GM13976 (cell line): ENCODE results near the gene TTBK1.

Experiments
- DNase-seq: peaks from one replicate; pipeline ENCODE4 v3.0.0; 2012; ENCODE audit warnings: low spot score
- CTCF ChIP-seq: IDR thresholded peaks from 2 replicates; pipeline ENCODE4 v1.5.1; 2012; ENCODE audit warnings: borderline replicate concordance, mild to moderate bottlenecking; ENCODE audit not compliant: insufficient read depth; ENCODE audit errors: extremely low read depth, missing control alignments, control extremely low read depth
- in situ Hi-C: fragments of 300-500 bp; cut with MboI; formaldehyde crosslinking; loops from one replicate; pipeline ENCODE4 v1.12.0; 2022; ENCODE audit warnings: low sequenced_read_pairs, mixed read lengths, inconsistent platforms; ENCODE audit not compliant: unreplicated experiment

Gene TTBK1

GRCh38 chr6:43229803-43230620 lies 13.3 kb upstream of the TTBK1 start:
- in situ Hi-C loops, result no loop called here
- no peak for DNase-seq
- TF ChIP-seq CTCF, result no peak

GRCh38 chr6:43231053-43231452 lies 12.2 kb upstream of the TTBK1 start:
- in situ Hi-C loops, result no loop called here
- DNase-seq, result no peak
- no peak for TF ChIP-seq CTCF

- in situ Hi-C loops, result no loop called here
- DNase-seq, result no peak
- TF ChIP-seq CTCF, result no peak
These were observed 11.4 kb upstream of the TTBK1 start for GRCh38 chr6:43231735-43232450.

- in situ Hi-C loops, result no loop called here
- DNase-seq, result no peak
- TF ChIP-seq CTCF, result no peak
These were observed 7.4 kb upstream of the TTBK1 start for GRCh38 chr6:43235841-43236240.

GRCh38 chr6:43239054-43239453 lies 4.2 kb upstream of the TTBK1 start:
- in situ Hi-C loops, result no loop called here

GRCh38 chr6:43240950-43241349 lies 2.3 kb upstream of the TTBK1 start:
- TF ChIP-seq CTCF, result no peak
- in situ Hi-C loops, result no loop called here
- no peak for DNase-seq

More at GRCh38 chr6:43239054-43239453, 4.2 kb upstream of the TTBK1 start:
- DNase-seq, result no peak
- TF ChIP-seq CTCF, result no peak

GRCh38 chr6:43241446-43241845 lies 1.8 kb upstream of the TTBK1 start:
- in situ Hi-C loops, result no loop called here
- TF ChIP-seq CTCF, result no peak
- no peak for DNase-seq
